Stimulated activated CD4-positive, alpha-beta T cell treated with anti-CD3 and anti-CD28 coated beads, Interleukin-1b, Interleukin-23, amount 100 ng/mL, for 1 hour (primary cell): ENCODE measurements around the gene KRT75.
"Not testable (repeated sequence)": the region's sequence is repeated elsewhere in the genome, so short reads cannot be mapped to it uniquely, and the experiment has no call there.

Source experiments
- DNase-seq, 2 donors: peaks; one replicate each; pipeline ENCODE4 v3.0.0-alpha.2; 2020; ENCODE audit warnings: low read depth in 2 of 2

The KRT75 gene

DNA sequence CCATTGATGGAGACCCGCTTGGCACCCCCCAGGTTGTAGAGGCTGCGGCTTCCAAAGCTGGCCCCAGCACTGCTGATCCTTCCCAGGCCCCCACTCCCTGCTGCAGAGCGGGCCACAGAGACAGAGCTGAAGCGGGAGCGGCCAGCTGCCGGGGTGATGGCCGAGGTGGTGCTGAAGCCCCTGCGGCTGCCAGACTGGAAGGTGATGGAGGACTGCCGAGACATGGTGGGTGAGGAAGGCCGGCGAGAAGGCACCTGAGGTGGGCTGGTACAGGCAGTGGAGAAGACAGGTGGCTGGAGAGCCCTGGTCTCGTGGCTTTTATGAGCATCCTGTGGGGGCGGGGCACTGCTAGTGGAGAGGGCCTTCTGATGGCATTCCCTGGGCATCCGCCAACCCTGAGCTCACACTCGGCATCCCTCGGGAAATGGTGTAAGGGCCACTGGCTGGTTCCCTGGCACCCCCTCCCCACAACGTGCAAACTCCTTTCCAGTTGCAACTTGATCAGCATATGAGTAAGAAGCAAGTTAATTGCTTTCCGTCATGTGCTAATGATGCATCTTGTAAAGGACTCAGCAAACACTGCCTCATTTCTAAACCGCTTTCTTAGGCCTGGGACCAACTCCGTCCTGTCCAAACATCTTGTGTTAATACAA lies at the start of gene KRT75:
TSS of gene KRT75 (minus strand) at position 291 of the 653 bp plus-strand sequence. CDS start at position 224, 67 bp downstream.
- no peak for DNase-seq

- DNase-seq: no peak
Measured at GRCh38 chr12:52480073-52480472, 45.9 kb upstream of the KRT75 start.

- DNase-seq: no peak
Measured at GRCh38 chr12:52477651-52478050, 43.5 kb upstream of the KRT75 start.

GRCh38 chr12:52474212-52474611 lies 40.0 kb upstream of the KRT75 start:
- no peak for DNase-seq

- DNase-seq: no peak
Measured at GRCh38 chr12:52473768-52474167, 39.6 kb upstream of the KRT75 start, which contains the start of gene KRT6C. TSS of gene KRT6C (minus strand) at chr12:52473805. CDS start at chr12:52473737, 68 bp downstream.

DNA sequence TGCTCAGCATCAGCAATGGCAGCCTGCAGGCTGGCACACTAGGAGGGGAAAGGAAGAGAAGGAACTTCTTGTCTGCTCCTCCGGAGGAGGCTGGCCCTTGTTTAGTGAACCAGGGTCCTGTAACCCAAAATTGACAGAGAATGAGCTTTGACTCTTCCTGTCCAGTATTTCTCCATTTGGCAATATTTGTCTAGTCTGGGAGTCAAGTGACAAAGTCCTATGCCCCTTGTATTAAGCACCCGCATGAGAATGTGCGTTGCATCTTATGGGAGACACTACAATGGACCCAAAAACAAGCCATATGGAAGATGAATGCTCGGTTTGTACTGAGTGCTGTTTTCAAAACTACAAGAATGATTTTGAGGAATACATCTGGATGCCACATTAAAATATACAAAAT lies 35.7 kb upstream of the KRT75 start:
- DNase-seq: no peak

DNA sequence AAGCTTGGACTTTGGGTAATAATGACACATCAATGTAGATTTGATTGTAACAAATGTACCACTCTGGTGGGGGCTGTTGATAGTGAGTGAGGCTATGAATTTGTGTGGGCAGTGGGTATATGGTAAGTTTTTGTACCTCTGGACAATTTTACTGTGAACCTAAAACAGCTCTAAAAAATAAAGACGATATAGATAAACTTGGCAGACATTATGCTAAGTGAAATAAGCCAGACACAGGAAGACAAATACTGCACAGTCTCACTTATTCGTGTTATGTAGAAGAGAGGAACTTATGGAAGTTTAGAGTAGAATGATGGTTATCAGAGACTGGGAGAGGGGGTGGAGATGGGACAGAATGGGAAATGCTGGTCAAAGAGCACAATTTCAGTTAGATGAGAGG lies 30.7 kb upstream of the KRT75 start:
- DNase-seq: no peak

- no peak for DNase-seq
Measured at GRCh38 chr12:52461693-52462092, 27.5 kb upstream of the KRT75 start.

DNA sequence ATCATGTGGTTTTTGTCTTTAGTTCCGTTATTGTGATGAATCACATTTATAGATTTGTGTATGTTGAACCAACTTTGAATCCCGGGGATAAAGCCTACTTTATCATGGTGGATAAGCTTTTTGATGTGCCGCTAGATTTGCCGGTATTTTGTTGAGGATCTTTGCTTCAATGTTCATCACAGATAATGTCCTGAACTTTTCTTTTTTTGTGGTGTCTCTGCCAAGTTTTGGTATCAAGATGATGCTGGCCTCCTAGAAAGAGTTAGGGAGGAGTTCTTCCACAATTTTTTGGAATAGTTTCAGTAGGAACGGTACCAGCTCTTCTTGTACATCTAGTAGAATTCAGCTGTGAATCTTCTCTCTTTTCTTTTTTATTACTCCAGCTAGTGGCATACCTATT lies 24.7 kb upstream of the KRT75 start:
- DNase-seq: no peak

DNA sequence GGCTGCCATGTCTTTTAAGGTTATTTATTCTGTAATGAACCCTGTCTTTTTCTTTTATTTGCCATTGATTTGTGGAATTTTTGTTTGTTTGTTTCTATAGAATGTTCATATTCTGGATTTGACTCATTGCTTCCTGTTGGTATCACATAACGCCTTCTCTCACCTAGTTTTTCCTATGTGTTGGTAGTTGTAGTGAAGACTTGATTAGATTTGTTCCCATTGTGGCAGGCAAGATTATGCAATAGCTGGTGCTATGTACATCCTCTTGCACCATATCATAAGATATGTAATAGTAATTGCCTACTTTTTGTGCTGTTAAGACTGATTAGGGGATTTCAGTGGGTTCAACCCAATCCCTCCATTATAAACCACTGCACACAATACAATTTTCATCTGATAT lies 21.6 kb upstream of the KRT75 start:
- DNase-seq: no peak

GRCh38 chr12:52454411-52455201 lies 20.4 kb upstream of the KRT75 start:
- no peak for DNase-seq

- no peak for DNase-seq
Measured at GRCh38 chr12:52452101-52452500, 17.9 kb upstream of the KRT75 start, which contains the start of gene KRT6B. TSS of gene KRT6B (minus strand) at chr12:52452146. CDS start at chr12:52452078, 68 bp downstream.

DNA sequence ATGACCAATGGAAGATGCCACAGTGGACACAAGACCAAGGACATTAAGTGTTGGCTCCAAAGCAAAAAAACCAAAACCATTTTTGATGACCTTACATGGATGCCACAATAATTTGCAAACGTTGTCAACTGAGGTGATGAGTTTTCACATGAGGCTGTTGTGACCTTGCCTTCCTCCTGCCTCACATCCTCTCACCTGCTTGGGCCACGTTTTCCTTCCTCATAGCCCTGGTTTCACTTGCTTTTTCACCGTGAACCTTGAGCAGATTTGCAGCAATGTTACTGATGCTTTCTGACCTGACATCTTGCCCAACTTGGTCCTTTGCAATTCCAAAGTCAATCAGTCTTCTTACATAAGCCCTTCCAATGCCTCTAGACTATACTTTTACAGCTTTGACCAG lies 14.1 kb upstream of the KRT75 start:
- DNase-seq: no peak

DNA sequence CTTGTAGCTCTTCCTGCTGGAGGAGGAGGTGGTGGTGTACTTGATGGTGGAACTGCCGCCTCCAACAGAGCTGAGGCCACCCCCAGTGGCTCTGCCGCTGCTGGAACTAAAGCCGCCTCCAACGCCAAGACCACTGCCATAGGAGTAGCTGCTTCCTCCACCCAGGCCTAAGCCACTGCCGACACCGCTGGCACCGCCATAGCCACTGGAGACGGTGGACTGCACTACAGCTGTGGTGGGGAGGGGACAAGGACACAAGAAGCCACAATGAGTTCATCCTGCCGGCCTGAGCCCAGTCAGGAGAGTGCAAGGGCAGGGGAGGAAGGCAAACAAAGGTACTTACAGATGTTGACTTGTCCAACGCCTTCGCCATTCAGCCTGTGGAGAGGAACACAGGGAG lies 13.0 kb upstream of the KRT75 start:
- DNase-seq: not testable (repeated sequence)

- no peak for DNase-seq
Measured at GRCh38 chr12:52446367-52447045, 12.3 kb upstream of the KRT75 start.

- no peak for DNase-seq
Measured at GRCh38 chr12:52445876-52446275, 11.7 kb upstream of the KRT75 start.

- no peak for DNase-seq
Measured at GRCh38 chr12:52444647-52445595, 10.8 kb upstream of the KRT75 start.

GRCh38 chr12:52443966-52444365 lies 9.8 kb upstream of the KRT75 start:
- DNase-seq: no peak

DNA sequence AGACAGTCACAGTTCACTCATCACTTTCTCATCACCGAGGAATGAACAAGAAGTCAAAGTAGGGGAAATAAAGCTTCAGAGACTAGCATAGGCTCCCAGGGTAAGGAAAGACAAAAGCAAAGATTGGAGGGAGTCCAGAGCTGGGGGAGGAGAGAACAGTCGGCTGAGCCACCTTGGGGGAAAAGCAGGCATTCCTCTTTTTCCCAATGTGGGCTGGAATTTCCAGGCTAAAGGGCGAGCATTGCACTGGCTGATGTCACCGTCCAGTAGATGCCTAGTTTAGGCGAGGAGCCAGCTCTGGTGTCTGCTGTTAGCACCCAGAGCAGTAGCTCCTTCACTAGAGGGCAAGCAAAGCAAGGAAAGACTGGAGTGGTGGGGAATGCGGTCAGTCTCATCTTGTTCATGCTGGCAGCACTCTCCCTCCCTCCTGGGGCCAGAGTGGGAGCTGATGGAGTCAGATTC lies 8.5 kb upstream of the KRT75 start:
- DNase-seq: no peak

- no peak for DNase-seq
Measured at GRCh38 chr12:52441320-52441911, 7.2 kb upstream of the KRT75 start.

- no peak for DNase-seq
Measured at GRCh38 chr12:52440821-52441319, 6.7 kb upstream of the KRT75 start.
